HCT116 (cell line): ENCODE measurements around the gene PIGM. TPM values are rescaled to one million over a fixed set of nuclear protein-coding genes. Genes with fewer than 3 reads are reported as not detected.
A peak's percentile ranks its signal among the peaks of the same experiment; 100 is the strongest.

Experiments
- ATAC-seq: fragments of 200-7000 bp; cut with Tn5 transposase; 2 replicates; pipeline ENCODE4 v1.9.1; 2020; ENCODE audit warnings: mild to moderate bottlenecking, moderate library complexity
- BruUV-seq: library from RNA; stranded (reverse); fragments of 400-500 nt; replicated peaks from 2 replicates; lab custom pipeline; 2021; lab: Mats Ljungman, UMichigan
- CTCF ChIA-PET: fragments of 300-600 bp; sonication (Branson Sonifier 250); formaldehyde crosslinking; loops from one replicate; lab custom pipeline; 2021; ENCODE audit warnings: antibody characterized with exemption; lab: Charles Lee
- POLR2A ChIA-PET: fragments of 300-600, 350-600 bp; sonication (Branson Sonifier 250); formaldehyde crosslinking; loops from one replicate; lab custom pipeline; 2021; ENCODE audit warnings: antibody characterized with exemption; lab: Charles Lee
- RAD21 ChIA-PET, 2 experiments: fragments of 300-600 bp; sonication (Branson Sonifier 250); formaldehyde crosslinking; loops; one replicate each; lab custom pipeline; 2023; ENCODE audit warnings: low total read pairs in 2 of 2; ENCODE audit not compliant: uncharacterized antibody in 2 of 2, unreplicated experiment in 2 of 2, low non-redundant PET in 1 of 2; lab: Charles Lee
- DNase-seq: peaks from one replicate; pipeline ENCODE4 v3.0.0-alpha.2; 2010; ENCODE audit warnings: low read depth, low spot score
- H2AFZ ChIP-seq: fragments of 200-600 bp; shearing (Covaris generic), sonication (generic); 2 replicates; pipeline ENCODE4 v1.6.1; 2017; ENCODE audit warnings: low read depth, mixed run types, mixed read lengths, antibody characterized with exemption, low read length; ENCODE audit not compliant: poor library complexity, severe bottlenecking
- H3K27ac ChIP-seq: 2 replicates; pipeline ENCODE4 v1.5.1; 2012; ENCODE audit warnings: low read depth, low read length
- H3K27me3 ChIP-seq: fragments of 200-600 bp; sonication (generic); 2 replicates; pipeline ENCODE4 v1.6.1; 2016; ENCODE audit warnings: mixed run types, low read length, mixed read lengths; ENCODE audit not compliant: insufficient read depth
- H3K36me3 ChIP-seq, 2 experiments: fragments of 200-500 bp in 1 of 2; fragments of 200-600 bp in 1 of 2; sonication (Bioruptor generic) in 1 of 2; sonication (generic) in 1 of 2; 2 replicates each; pipeline versions ENCODE4 v1.5.1 to v1.6.1; 2014 to 2016; ENCODE audit warnings: low read length in 2 of 2, inconsistent platforms in 1 of 2, mixed read lengths in 1 of 2, mixed run types in 1 of 2; ENCODE audit not compliant: insufficient read depth in 2 of 2, control insufficient read depth in 1 of 2
- H3K4me1 ChIP-seq, 2 experiments: fragments of 200-600 bp in 1 of 2; sonication (generic) in 1 of 2; 2 replicates each; pipeline versions ENCODE4 v1.5.1 to v1.6.1; 2012 to 2017; ENCODE audit warnings: low read length in 2 of 2, inconsistent platforms in 1 of 2, mild to moderate bottlenecking in 1 of 2, mixed read lengths in 1 of 2, mixed run types in 1 of 2, moderate library complexity in 1 of 2; ENCODE audit not compliant: insufficient read depth in 2 of 2, control insufficient read depth in 1 of 2
- H3K4me2 ChIP-seq: fragments of 200-600 bp; sonication (generic); 2 replicates; pipeline ENCODE4 v1.6.1; 2017; ENCODE audit warnings: mixed run types, low read length, mixed read lengths
- H3K4me3 ChIP-seq, 2 experiments: fragments of 200-600 bp in 1 of 2; sonication (generic) in 1 of 2; replicated peaks in 1 of 2; 2 replicates each; pipeline ENCODE4 v1.5.1; 2011 to 2016; ENCODE audit warnings: low read length in 2 of 2, control low read depth in 1 of 2, low read depth in 1 of 2, mild to moderate bottlenecking in 1 of 2, mixed read lengths in 1 of 2, mixed run types in 1 of 2
- H3K79me2 ChIP-seq: fragments of 200-600 bp; sonication (generic); 2 replicates; pipeline ENCODE4 v1.6.1; 2017; ENCODE audit warnings: mild to moderate bottlenecking, mixed run types, low read length, moderate library complexity, mixed read lengths; ENCODE audit not compliant: insufficient read depth
- H3K9ac ChIP-seq: fragments of 200-600 bp; sonication (generic); 2 replicates; pipeline ENCODE4 v1.6.1; 2016; ENCODE audit warnings: low read length, mixed read lengths
- H3K9me2 ChIP-seq: fragments of 200-600 bp; sonication (generic), shearing (Covaris generic); 2 replicates; pipeline ENCODE4 v1.6.1; 2017; ENCODE audit warnings: mixed run types, mild to moderate bottlenecking, moderate library complexity; ENCODE audit not compliant: insufficient read depth
- H3K9me3 ChIP-seq, 2 experiments: fragments of 200-500 bp in 1 of 2; fragments of 200-600 bp in 1 of 2; sonication (Bioruptor generic) in 1 of 2; sonication (generic) in 1 of 2; 2 replicates each; pipeline ENCODE4 v1.6.1; 2014 to 2017; ENCODE audit warnings: low read length in 2 of 2, mixed read lengths in 2 of 2, inconsistent platforms in 1 of 2, low read depth in 1 of 2, mild to moderate bottlenecking in 1 of 2, mixed run types in 1 of 2, moderate library complexity in 1 of 2; ENCODE audit not compliant: control insufficient read depth in 1 of 2, insufficient read depth in 1 of 2
- H4K20me1 ChIP-seq: fragments of 200-600 bp; sonication (generic), shearing (Covaris generic); 2 replicates; pipeline ENCODE4 v1.6.1; 2017; ENCODE audit warnings: mixed run types, mild to moderate bottlenecking, moderate library complexity; ENCODE audit not compliant: insufficient read depth
- ATF3 ChIP-seq: IDR thresholded peaks from 2 replicates; pipeline ENCODE4 v1.6.1; 2012
- CBX3 ChIP-seq: IDR thresholded peaks from 2 replicates; pipeline ENCODE4 v1.6.1; 2012; ENCODE audit warnings: low read depth
- CEBPB ChIP-seq: IDR thresholded peaks from 2 replicates; pipeline ENCODE4 v1.6.1; 2012; ENCODE audit warnings: low read depth
- CTCF ChIP-seq, 3 experiments: fragments of 200-600 bp in 1 of 3; sonication (generic) in 1 of 3; IDR thresholded peaks in 2 of 3; conservative IDR thresholded peaks in 1 of 3; 2 replicates each; pipeline ENCODE4 v1.5.1; 2012 to 2017; ENCODE audit warnings: low read depth in 2 of 3, low read length in 2 of 3, antibody characterized with exemption in 1 of 3, borderline replicate concordance in 1 of 3, control low read depth in 1 of 3, mild to moderate bottlenecking in 1 of 3, mixed read lengths in 1 of 3, mixed run types in 1 of 3, moderate library complexity in 1 of 3; ENCODE audit not compliant: insufficient read depth in 1 of 3
- EZH2phosphoT487 ChIP-seq: fragments of 200-600 bp; IDR thresholded peaks from 2 replicates; pipeline ENCODE4 v1.6.1; 2018; ENCODE audit warnings: antibody characterized with exemption, borderline replicate concordance
- JUND ChIP-seq: IDR thresholded peaks from 2 replicates; pipeline ENCODE4 v1.6.1; 2012
- MAX ChIP-seq: IDR thresholded peaks from 2 replicates; pipeline ENCODE4 v1.6.1; 2012
- RAD21 ChIP-seq: IDR thresholded peaks from 2 replicates; pipeline ENCODE4 v1.6.1; 2012; ENCODE audit warnings: low read depth, mild to moderate bottlenecking
- SP1 ChIP-seq: IDR thresholded peaks from 2 replicates; pipeline ENCODE4 v1.6.1; 2012; ENCODE audit warnings: low read depth
- SRF ChIP-seq: IDR thresholded peaks from 2 replicates; pipeline ENCODE4 v1.6.1; 2012; ENCODE audit warnings: low read depth
- TCF7L2 ChIP-seq: IDR thresholded peaks from 2 replicates; pipeline ENCODE4 v1.7.0; 2011; ENCODE audit warnings: borderline replicate concordance, inconsistent platforms; ENCODE audit not compliant: insufficient read depth, insufficient read length; ENCODE audit errors: extremely low read depth
- YY1 ChIP-seq: IDR thresholded peaks from 2 replicates; pipeline ENCODE4 v1.6.1; 2011; ENCODE audit warnings: low read length, low read depth, moderate library complexity, mild to moderate bottlenecking; ENCODE audit not compliant: insufficient replicate concordance; ENCODE audit errors: extremely low read depth
- ZFX ChIP-seq: fragments of 450-650 bp; IDR thresholded peaks from 2 replicates; pipeline ENCODE4 v1.6.1; 2017
- ZNF274 ChIP-seq: fragments of 200-500 bp; sonication (Bioruptor generic); IDR thresholded peaks from 2 replicates; pipeline ENCODE4 v1.6.1; 2014; ENCODE audit warnings: mild to moderate bottlenecking, low read depth, low read length, inconsistent platforms
- intact Hi-C: fragments of 100-400 bp; cut with micrococcal nuclease; formaldehyde crosslinking; loops from 2 replicates; pipeline ENCODE4 v1.10.0; 2022
- total RNA-seq: library from RNA; stranded (reverse); gene quantifications from one replicate; pipeline ENCODE4 v1.2.1, GENCODE V29; 2021; ENCODE audit not compliant: unreplicated experiment
- TF ChIP-seq, protein P1 (sequence below): IDR thresholded peaks from 2 replicates; pipeline ENCODE4 v1.6.1; 2011; ENCODE audit warnings: mild to moderate bottlenecking, low read length, moderate library complexity; ENCODE audit not compliant: insufficient replicate concordance; ENCODE audit errors: extremely low read depth

PIGM gene
- total RNA-seq, 1 experiment from 2014 or later: 4.1 TPM

DNA sequence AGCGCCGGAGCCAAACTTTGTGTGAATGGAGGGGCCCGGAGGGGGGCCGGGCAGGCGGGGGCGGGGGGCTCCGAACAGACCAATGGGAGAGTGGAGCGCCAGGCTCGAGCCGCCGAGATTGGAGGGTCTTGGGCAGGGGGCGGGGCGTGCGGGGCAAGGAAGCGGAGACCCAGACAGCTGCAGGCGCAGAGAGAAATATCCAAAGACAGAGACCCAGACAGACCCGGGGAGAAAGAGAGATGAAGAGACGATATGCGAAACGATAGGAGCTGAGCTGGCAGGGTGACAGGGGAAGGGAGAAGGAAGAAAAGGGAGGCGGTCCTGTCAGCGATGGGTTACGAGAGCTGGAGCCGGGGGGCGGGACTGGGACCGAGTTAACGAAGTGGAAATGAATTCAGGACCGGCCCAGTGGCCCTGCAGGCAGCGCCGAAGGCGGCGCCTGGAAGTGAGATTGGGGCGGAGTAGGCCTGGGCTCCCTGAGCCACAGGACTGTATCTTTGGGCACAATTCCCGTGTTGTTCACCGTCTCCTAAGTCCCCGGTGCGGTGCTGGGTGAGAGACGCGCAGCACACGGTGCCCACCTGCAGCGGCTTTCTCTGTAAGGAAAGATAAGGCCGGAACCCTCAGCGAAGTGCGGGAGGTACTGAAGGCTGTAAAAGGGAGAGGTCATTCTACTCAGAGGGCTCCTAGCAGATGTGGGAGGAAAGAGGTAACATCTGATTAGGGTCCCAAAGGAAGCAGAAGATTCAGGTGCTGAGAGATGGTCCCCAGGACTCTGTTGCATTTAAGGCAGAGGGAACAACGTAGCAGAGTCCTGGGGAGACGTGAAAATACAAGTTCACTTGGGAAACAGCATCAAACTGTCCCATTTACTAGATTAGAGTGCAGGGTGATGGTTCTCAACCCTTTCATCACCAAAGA lies 38.7 kb upstream of the PIGM start (continued):
- TF ChIP-seq RAD21 (no peak), JUND (no peak)

GRCh38 chr1:160069460-160070231 lies 37.9 kb upstream of the PIGM start, which contains the start of gene KCNJ10:
KCNJ10 (minus strand) TSS chr1:160070160; CDS start chr1:160042532, 27,628 bp downstream.
- Histone ChIP-seq H3K9me2 (no peaks in the 10 kb centered on the region), H3K4me1 (peaks cover 0 to 13% of the 10 kb centered on the region in 2 experiments; a peak in 1 of 4 replicates), H2AFZ (no peak within 1 kb of the TSS), H3K9ac (no peak within 1 kb of the TSS), H3K27ac (no peak within 1 kb of the TSS), H3K27me3 (no peaks in the 10 kb centered on the region), H4K20me1 (no peaks in the 10 kb centered on the region), H3K36me3 (no peaks in the 10 kb centered on the region), H3K79me2 (no peaks in the 10 kb centered on the region), H3K4me3 (peak within 1 kb of the TSS; percentile 34 to 46), H3K9me3 (no peaks in the 10 kb centered on the region), H3K4me2 (peak within 1 kb of the TSS; percentile 71)
- intact Hi-C loops: no loop called here
- DNase-seq (no peak), ATAC-seq (peak; percentile 59)
- no TSS peak for BruUV-seq
- RAD21 ChIA-PET: no interaction called here
- CTCF ChIA-PET: interaction anchor here (1.1 kb wide), 1 partner anchor 9 kb away, joined by 5 read pairs; no protein-coding TSS in a partner anchor
- POLR2A ChIA-PET: interaction anchor here (0.6 kb wide), 1 partner anchor 10 kb away, joined by 3 read pairs; no protein-coding TSS in a partner anchor
- TF ChIP-seq, protein P1, sequence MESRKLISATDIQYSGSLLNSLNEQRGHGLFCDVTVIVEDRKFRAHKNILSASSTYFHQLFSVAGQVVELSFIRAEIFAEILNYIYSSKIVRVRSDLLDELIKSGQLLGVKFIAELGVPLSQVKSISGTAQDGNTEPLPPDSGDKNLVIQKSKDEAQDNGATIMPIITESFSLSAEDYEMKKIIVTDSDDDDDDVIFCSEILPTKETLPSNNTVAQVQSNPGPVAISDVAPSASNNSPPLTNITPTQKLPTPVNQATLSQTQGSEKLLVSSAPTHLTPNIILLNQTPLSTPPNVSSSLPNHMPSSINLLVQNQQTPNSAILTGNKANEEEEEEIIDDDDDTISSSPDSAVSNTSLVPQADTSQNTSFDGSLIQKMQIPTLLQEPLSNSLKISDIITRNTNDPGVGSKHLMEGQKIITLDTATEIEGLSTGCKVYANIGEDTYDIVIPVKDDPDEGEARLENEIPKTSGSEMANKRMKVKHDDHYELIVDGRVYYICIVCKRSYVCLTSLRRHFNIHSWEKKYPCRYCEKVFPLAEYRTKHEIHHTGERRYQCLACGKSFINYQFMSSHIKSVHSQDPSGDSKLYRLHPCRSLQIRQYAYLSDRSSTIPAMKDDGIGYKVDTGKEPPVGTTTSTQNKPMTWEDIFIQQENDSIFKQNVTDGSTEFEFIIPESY: no peak
- TF ChIP-seq ATF3: no peak
- no peak for TF ChIP-seq ZNF274
- no peak for TF ChIP-seq SP1
- TF ChIP-seq CTCF (IDR thresholded peaks at IDR 0.05 in 2 of 3, conservative IDR thresholded peaks at IDR 0.05 in 1 of 3; ENCODE audit: borderline replicate concordance in 1 of 3, insufficient read depth in 1 of 3, low read depth in 2 of 3, low read length in 2 of 3): no peak
- TF ChIP-seq YY1: no peak
- TF ChIP-seq MAX: no peak
- no peak for TF ChIP-seq CEBPB
- no peak for TF ChIP-seq SRF
- TF ChIP-seq TCF7L2: no peak
- no peak for TF ChIP-seq ZFX
- TF ChIP-seq EZH2phosphoT487: no peak
- no peak for TF ChIP-seq CBX3
- TF ChIP-seq, all 23 proteins: peak for 0
